ENCODE measurements around the gene ACE.

ACE gene

GRCh38 chr17:63434951-63435571 is 41.8 kb upstream of the ACE start:
- no peak overlapping the region for H3K4me3 ChIP-seq (ENCODE audit: insufficient read length, low read depth)
- H3K36me3 ChIP-seq (ENCODE audit: insufficient read depth, insufficient read length, low read length), result peaks cover 43% of the 10 kb centered on the region
- no peak for TF ChIP-seq YY1 (IDR thresholded peaks at IDR 0.05; ENCODE audit: insufficient read depth, insufficient read length)
- TF ChIP-seq ZNF274 (IDR thresholded peaks at IDR 0.05; ENCODE audit: low read depth, low read length), result no peak
- TF ChIP-seq SUZ12 (IDR thresholded peaks at IDR 0.05; ENCODE audit: extremely low read depth, insufficient read depth, insufficient read length), result no peak
- no peak for DNase-seq (ENCODE audit: low read depth, low spot score)
- no peaks in the 10 kb centered on the region for H3K9me3 ChIP-seq (ENCODE audit: insufficient read depth, low read length)
- no peak overlapping the region for H3K9ac ChIP-seq (ENCODE audit: insufficient read length, low read depth)
- peaks cover 13% of the 10 kb centered on the region for H3K4me1 ChIP-seq (ENCODE audit: insufficient read depth, insufficient read length)
- no peaks in the 10 kb centered on the region for H3K27me3 ChIP-seq (ENCODE audit: insufficient read depth, insufficient read length)

GRCh38 chr17:63435681-63436522 is 41.0 kb upstream of the ACE start:
- DNase-seq (ENCODE audit: low read depth, low spot score), result no peak
- Histone ChIP-seq H3K4me3 (ENCODE audit: insufficient read length, low read depth) (no peak overlapping the region), H3K36me3 (ENCODE audit: insufficient read depth, insufficient read length, low read length) (peaks cover 43% of the 10 kb centered on the region), H3K4me1 (ENCODE audit: insufficient read depth, insufficient read length) (peaks cover 18% of the 10 kb centered on the region), H3K9me3 (ENCODE audit: insufficient read depth, low read length) (no peaks in the 10 kb centered on the region), H3K9ac (ENCODE audit: insufficient read length, low read depth) (no peak overlapping the region), H3K27me3 (ENCODE audit: insufficient read depth, insufficient read length) (no peaks in the 10 kb centered on the region)
- no peak for TF ChIP-seq ZNF274 (IDR thresholded peaks at IDR 0.05; ENCODE audit: low read depth, low read length)
- no peak for TF ChIP-seq YY1 (IDR thresholded peaks at IDR 0.05; ENCODE audit: insufficient read depth, insufficient read length)
- TF ChIP-seq SUZ12 (IDR thresholded peaks at IDR 0.05; ENCODE audit: extremely low read depth, insufficient read depth, insufficient read length), result no peak

DNA sequence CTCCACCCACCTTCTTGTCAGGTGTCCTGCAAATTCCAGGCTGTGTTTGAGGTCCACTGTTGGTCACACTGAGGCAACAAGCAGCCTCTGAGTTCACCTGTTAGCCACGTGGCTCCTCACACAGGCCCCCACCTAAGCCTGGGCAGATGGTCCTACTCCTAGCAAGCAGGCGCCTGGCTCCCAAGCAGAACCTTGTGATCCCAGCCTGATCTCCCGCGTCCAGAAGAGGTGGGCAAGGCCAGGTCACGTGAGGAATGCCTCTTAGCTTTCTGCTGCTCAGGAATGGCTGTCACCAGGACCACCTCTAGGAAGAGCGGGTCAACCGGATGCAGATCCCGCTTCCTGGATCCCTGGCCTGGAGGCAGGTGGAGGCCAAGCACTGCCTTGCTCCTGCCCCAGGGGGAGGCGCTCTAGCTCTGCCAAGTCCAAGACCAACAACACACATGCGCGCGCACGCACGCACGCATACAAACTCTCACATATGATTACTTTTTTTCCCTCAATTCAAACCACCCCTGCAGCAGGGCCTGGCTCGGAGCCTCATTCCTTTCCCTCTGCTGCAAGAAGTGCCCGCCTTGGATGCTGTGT is 40.2 kb upstream of the ACE start:
- Histone ChIP-seq H3K4me1 (ENCODE audit: insufficient read depth, insufficient read length) (peaks cover 20% of the 10 kb centered on the region), H3K9me3 (ENCODE audit: insufficient read depth, low read length) (no peaks in the 10 kb centered on the region), H3K9ac (ENCODE audit: insufficient read length, low read depth) (peak overlapping the region; percentile 34), H3K4me3 (ENCODE audit: insufficient read length, low read depth) (no peak overlapping the region), H3K27me3 (ENCODE audit: insufficient read depth, insufficient read length) (no peaks in the 10 kb centered on the region), H3K36me3 (ENCODE audit: insufficient read depth, insufficient read length, low read length) (peaks cover 49% of the 10 kb centered on the region)
- TF ChIP-seq ZNF274 (IDR thresholded peaks at IDR 0.05; ENCODE audit: low read depth, low read length) (no peak), YY1 (IDR thresholded peaks at IDR 0.05; ENCODE audit: insufficient read depth, insufficient read length) (no peak), SUZ12 (IDR thresholded peaks at IDR 0.05; ENCODE audit: extremely low read depth, insufficient read depth, insufficient read length) (no peak)
- no peak for DNase-seq (ENCODE audit: low read depth, low spot score)

DNA sequence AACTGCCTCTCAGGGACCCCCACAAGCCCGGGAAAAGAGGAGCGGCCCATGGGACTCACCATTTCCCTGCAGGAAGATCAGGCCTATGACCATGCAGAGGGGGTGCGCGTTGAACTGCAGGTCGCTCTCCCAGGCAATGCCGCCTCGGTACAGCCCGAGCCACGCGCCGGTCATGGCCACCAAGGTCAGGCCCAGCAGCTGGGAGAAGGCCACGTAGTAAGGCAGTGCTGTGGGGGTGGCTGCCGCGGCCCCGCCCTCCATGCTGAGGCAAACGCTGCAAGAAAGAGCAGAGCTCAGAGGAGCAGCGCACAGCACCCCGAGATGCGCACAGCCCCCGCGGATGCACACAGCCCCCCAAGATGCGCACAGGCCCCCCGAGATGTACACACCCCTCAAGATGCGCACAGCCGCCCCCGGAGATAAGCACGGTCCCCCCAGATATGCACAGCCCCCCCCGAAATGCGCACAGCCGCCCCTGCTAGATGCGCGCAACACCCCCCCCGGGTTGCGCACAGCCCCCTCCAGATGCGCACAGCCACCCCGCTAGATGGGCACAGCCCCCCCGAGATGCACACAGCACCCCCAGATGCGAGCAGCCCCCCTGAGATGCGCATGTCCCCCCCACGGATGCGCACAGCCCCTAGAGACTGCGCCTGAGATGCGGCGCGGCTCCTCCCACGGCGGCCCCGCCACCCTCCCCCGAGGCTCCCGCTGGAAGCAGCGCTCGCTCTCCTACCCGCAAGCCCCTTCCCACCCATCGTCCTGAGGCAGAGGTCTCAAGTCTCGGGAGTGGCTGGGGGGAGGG is 39.4 kb upstream of the ACE start:
- Histone ChIP-seq H3K27me3 (ENCODE audit: insufficient read depth, insufficient read length) (no peaks in the 10 kb centered on the region), H3K9ac (ENCODE audit: insufficient read length, low read depth) (no peak overlapping the region), H3K9me3 (ENCODE audit: insufficient read depth, low read length) (no peaks in the 10 kb centered on the region), H3K4me3 (ENCODE audit: insufficient read length, low read depth) (no peak overlapping the region), H3K36me3 (ENCODE audit: insufficient read depth, insufficient read length, low read length) (peaks cover 46% of the 10 kb centered on the region), H3K4me1 (ENCODE audit: insufficient read depth, insufficient read length) (peaks cover 24% of the 10 kb centered on the region)
- DNase-seq (ENCODE audit: low read depth, low spot score), result no peak
- TF ChIP-seq ZNF274 (IDR thresholded peaks at IDR 0.05; ENCODE audit: low read depth, low read length) (no peak), YY1 (IDR thresholded peaks at IDR 0.05; ENCODE audit: insufficient read depth, insufficient read length) (no peak), SUZ12 (IDR thresholded peaks at IDR 0.05; ENCODE audit: extremely low read depth, insufficient read depth, insufficient read length) (no peak)

DNA sequence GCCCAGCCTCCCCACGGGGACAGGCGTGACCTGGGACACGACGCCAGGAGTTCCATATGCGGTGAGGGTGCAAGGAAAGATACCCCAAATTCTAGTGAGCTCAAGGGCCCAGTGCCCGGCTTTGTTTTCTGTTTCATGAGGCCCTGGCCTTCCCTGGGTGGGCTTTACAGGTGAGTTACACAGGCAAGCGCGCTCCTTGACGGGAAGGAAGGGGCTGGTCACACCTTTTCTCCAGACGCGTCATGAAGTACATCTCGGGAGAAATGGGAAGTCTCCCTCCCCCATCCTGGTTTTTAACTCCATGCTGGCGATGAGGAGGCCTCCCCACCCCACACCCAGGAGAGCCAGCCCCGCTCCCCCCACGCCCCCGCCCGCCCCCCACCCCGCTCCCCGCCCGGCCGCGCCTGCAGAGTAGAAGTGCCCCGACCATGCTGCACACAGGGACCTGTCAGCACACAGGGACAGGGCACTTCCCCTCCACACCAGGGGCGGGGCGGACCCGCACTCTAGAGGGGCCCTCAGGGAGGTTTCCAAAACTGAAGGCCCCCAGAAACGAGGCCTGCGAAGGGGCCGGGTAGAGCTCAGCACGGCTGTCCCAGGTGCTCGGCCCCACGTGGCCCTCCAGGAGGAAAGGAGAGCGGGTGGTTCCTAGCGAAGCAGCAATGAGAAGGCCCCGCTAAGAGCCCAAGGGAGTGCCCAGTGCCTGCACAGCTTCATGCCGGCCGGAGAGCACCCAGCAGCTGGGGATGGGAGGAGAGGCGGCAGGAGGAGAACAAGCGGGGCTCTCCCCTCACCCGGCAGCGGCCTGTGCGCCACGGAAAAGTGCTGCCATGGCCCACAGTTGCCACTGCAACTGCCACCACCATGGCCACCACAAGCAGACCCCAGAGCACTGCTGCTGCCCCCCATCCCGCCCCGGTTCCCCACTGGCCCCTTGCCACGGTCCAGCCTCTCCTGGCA is 38.5 kb upstream of the ACE start:
- Histone ChIP-seq H3K27me3 (ENCODE audit: insufficient read depth, insufficient read length) (no peaks in the 10 kb centered on the region), H3K9me3 (ENCODE audit: insufficient read depth, low read length) (no peaks in the 10 kb centered on the region), H3K4me1 (ENCODE audit: insufficient read depth, insufficient read length) (peaks cover 24% of the 10 kb centered on the region), H3K9ac (ENCODE audit: insufficient read length, low read depth) (no peak overlapping the region), H3K4me3 (ENCODE audit: insufficient read length, low read depth) (no peak overlapping the region), H3K36me3 (ENCODE audit: insufficient read depth, insufficient read length, low read length) (peaks cover 50% of the 10 kb centered on the region)
- DNase-seq (ENCODE audit: low read depth, low spot score), result no peak
- TF ChIP-seq YY1 (IDR thresholded peaks at IDR 0.05; ENCODE audit: insufficient read depth, insufficient read length) (no peak), ZNF274 (IDR thresholded peaks at IDR 0.05; ENCODE audit: low read depth, low read length) (no peak), SUZ12 (IDR thresholded peaks at IDR 0.05; ENCODE audit: extremely low read depth, insufficient read depth, insufficient read length) (no peak)

DNA sequence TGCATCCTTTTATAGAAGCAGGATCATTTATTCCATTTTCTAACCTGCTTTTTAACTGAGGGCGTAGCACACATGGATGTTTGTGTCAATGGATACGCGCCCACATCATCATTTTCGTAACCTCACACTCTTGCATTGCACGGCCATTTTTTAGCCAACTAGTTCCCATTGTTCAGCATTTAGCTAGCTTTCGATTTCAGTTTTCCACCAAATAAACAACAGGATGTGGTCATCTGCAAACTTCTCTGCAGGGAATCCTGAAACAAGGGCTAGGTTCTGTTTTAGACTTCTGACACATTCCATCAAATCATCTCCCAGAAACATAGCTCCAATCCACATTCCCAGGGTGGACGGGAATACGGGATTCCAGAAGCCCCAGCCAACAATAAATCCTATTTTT is 37.2 kb upstream of the ACE start:
- peaks cover 41% of the 10 kb centered on the region for H3K36me3 ChIP-seq (ENCODE audit: insufficient read depth, insufficient read length, low read length)
- no peaks in the 10 kb centered on the region for H3K9me3 ChIP-seq (ENCODE audit: insufficient read depth, low read length)
- no peak overlapping the region for H3K4me3 ChIP-seq (ENCODE audit: insufficient read length, low read depth)
- DNase-seq (ENCODE audit: low read depth, low spot score), result no peak
- H3K4me1 ChIP-seq (ENCODE audit: insufficient read depth, insufficient read length), result peaks cover 21% of the 10 kb centered on the region
- no peak overlapping the region for H3K9ac ChIP-seq (ENCODE audit: insufficient read length, low read depth)
- TF ChIP-seq ZNF274 (IDR thresholded peaks at IDR 0.05; ENCODE audit: low read depth, low read length) (no peak), SUZ12 (IDR thresholded peaks at IDR 0.05; ENCODE audit: extremely low read depth, insufficient read depth, insufficient read length) (no peak), YY1 (IDR thresholded peaks at IDR 0.05; ENCODE audit: insufficient read depth, insufficient read length) (no peak)
- H3K27me3 ChIP-seq (ENCODE audit: insufficient read depth, insufficient read length), result no peaks in the 10 kb centered on the region
